Esophagus squamous epithelium (tissue), 4 donors: ENCODE data around the gene C1QTNF8.

ENCODE experiments used
- CTCF ChIP-seq, 6 experiments: fragments of 450-650 bp in 4 of 6; fragments of 200-600 bp in 2 of 6; sonication (generic) in 2 of 6; IDR thresholded peaks; one replicate each; pipeline ENCODE4 v1.5.1; 2016 to 2019; ENCODE audit warnings: antibody characterized with exemption in 6 of 6, mild to moderate bottlenecking in 4 of 6, moderate library complexity in 4 of 6
- POLR2A ChIP-seq, 4 donors: fragments of 450-650 bp; IDR thresholded peaks; one replicate each; pipeline ENCODE4 v1.6.1; 2017; ENCODE audit warnings: antibody characterized with exemption in 4 of 4, mild to moderate bottlenecking in 4 of 4, moderate library complexity in 3 of 4

- no peak for TF ChIP-seq CTCF (IDR thresholded peaks at IDR 0.05)
- no peak for TF ChIP-seq POLR2A (IDR thresholded peaks at IDR 0.05)
Measured at GRCh38 chr16:1145383-1146100, 49.5 kb upstream of the C1QTNF8 start.
